Cardiac muscle cell (in vitro differentiated cells and primary cell): ENCODE measurements around the gene OR52W1. TPM values are rescaled to one million over a fixed set of nuclear protein-coding genes. Genes with fewer than 3 reads are reported as not detected.

ENCODE experiments used
- DNase-seq, 2 donors: peaks; one replicate each; pipeline versions ENCODE4 v3.0.0 to v3.0.0-alpha.2; 2010 to 2017; ENCODE audit warnings: low read depth in 1 of 2, low spot score in 1 of 2
- H3K27ac ChIP-seq: fragments of 200-600 bp; sonication (generic); 2 replicates; pipeline ENCODE4 v1.5.1; 2016
- H3K27me3 ChIP-seq: fragments of 200-600 bp; sonication (generic); 2 replicates; pipeline ENCODE4 v1.6.0; 2016; ENCODE audit warnings: control low read depth
- H3K36me3 ChIP-seq: fragments of 200-600 bp; sonication (generic); 2 replicates; pipeline ENCODE4 v1.5.1; 2016; ENCODE audit warnings: control low read depth
- H3K4me1 ChIP-seq: fragments of 200-600 bp; sonication (generic); 2 replicates; pipeline ENCODE4 v1.8.1; 2017; ENCODE audit warnings: low read depth, mild to moderate bottlenecking, mixed run types
- H3K4me3 ChIP-seq: fragments of 200-600 bp; sonication (generic); 2 replicates; pipeline ENCODE4 v1.5.1; 2016; ENCODE audit warnings: mild to moderate bottlenecking
- H3K9me3 ChIP-seq: fragments of 200-600 bp; sonication (generic); 2 replicates; pipeline ENCODE4 v1.5.1; 2017; ENCODE audit warnings: low read depth, mild to moderate bottlenecking, control low read depth
- CTCF ChIP-seq: IDR thresholded peaks from 2 replicates; pipeline ENCODE4 v1.5.1; 2012; ENCODE audit warnings: low read depth, mild to moderate bottlenecking, low read length
- polyA plus RNA-seq: library from polyadenylated mRNA; unstranded; fragments of >200 nt; fragmentation: Nextera tagmentation; extraction: Ambion mirVana; gene quantifications from 2 replicates; pipeline ENCODE4 v1.2.1, GENCODE V29; 2016
- total RNA-seq: library from RNA; depleted of rRNA; stranded (reverse); fragments of >200 nt; gene quantifications from 2 replicates; pipeline ENCODE4 v1.2.3, GENCODE V29; 2016

OR52W1 gene
- total and polyA plus RNA-seq, 2 experiments from 2014 or later = not detected

DNA sequence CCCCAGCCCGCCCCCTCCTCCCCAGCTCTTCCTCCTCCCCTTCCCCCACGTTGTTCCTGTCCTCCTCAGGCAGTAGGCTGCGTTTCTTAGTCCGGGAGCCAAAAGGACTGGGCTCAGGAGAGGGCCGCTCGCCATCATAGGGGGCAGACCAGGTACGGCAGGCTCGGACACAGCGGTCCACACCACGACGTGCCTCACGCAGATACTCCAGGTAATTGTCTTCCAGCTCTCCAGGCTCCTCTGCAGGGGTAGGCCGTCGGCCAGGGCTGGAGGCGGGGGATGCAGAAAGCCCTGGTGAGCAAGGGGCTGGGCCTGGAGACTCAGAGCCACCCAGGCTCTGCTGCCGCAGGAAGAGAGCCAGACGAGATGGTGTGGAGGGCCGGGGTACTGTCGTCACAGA lies 18.7 kb downstream of the OR52W1 start:
- Histone ChIP-seq H3K4me1 (peaks cover 16% of the 10 kb centered on the region), H3K27ac (no peak overlapping the region), H3K9me3 (no peaks in the 10 kb centered on the region), H3K4me3 (no peak overlapping the region), H3K36me3 (peaks cover 49% of the 10 kb centered on the region), H3K27me3 (no peaks in the 10 kb centered on the region)
- no peak for DNase-seq
- no peak for TF ChIP-seq CTCF

GRCh38 chr11:6219359-6219758 lies 20.3 kb downstream of the OR52W1 start:
- Histone ChIP-seq H3K27ac (no peak overlapping the region), H3K4me1 (peaks cover 16% of the 10 kb centered on the region), H3K27me3 (no peaks in the 10 kb centered on the region), H3K9me3 (no peaks in the 10 kb centered on the region), H3K36me3 (peaks cover 39% of the 10 kb centered on the region), H3K4me3 (no peak overlapping the region)
- TF ChIP-seq CTCF = no peak
- peak in 1 of 2 donors; percentile 88 for DNase-seq

GRCh38 chr11:6223854-6224253 lies 24.8 kb downstream of the OR52W1 start:
- H3K4me1 ChIP-seq = peaks cover 25% of the 10 kb centered on the region
- no peak for TF ChIP-seq CTCF
- H3K27me3 ChIP-seq = no peaks in the 10 kb centered on the region
- no peak overlapping the region for H3K27ac ChIP-seq
- DNase-seq = no peak
- no peaks in the 10 kb centered on the region for H3K9me3 ChIP-seq
- H3K36me3 ChIP-seq = peaks cover 14% of the 10 kb centered on the region
- no peak overlapping the region for H3K4me3 ChIP-seq

DNA sequence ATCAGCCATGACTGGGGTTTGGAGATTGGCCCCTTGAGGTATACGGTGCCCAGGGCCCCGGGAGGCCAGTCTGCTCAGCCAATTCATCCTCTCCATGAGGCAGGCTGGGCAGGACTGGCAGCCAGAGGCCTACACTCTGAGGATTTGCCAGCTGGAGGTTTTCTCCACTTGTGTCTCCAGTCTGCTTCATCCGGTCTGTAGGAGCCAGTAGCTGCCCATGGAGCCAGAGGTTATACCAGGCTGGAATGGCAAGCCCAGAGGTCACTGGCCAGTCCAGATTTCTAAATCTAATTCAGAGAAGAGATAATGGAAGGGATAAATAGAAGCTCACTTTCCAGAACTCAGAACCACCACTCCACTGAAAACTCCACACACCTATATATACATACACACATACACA lies 25.4 kb downstream of the OR52W1 start:
- no peak overlapping the region for H3K27ac ChIP-seq
- H3K27me3 ChIP-seq = no peaks in the 10 kb centered on the region
- no peak for DNase-seq
- H3K9me3 ChIP-seq = no peaks in the 10 kb centered on the region
- H3K4me3 ChIP-seq = no peak overlapping the region
- H3K4me1 ChIP-seq = peaks cover 27% of the 10 kb centered on the region
- TF ChIP-seq CTCF = no peak
- peaks cover 14% of the 10 kb centered on the region for H3K36me3 ChIP-seq

- Histone ChIP-seq H3K36me3 (peaks cover 14% of the 10 kb centered on the region), H3K4me3 (no peak overlapping the region), H3K27ac (no peak overlapping the region), H3K4me1 (peaks cover 27% of the 10 kb centered on the region), H3K27me3 (no peaks in the 10 kb centered on the region), H3K9me3 (no peaks in the 10 kb centered on the region)
- DNase-seq = peak in 1 of 2 donors; percentile 8
- no peak for TF ChIP-seq CTCF
These were observed 26.0 kb downstream of the OR52W1 start for GRCh38 chr11:6225024-6225423.

- Histone ChIP-seq H3K27ac (no peak overlapping the region), H3K27me3 (no peaks in the 10 kb centered on the region), H3K9me3 (no peaks in the 10 kb centered on the region), H3K4me3 (no peak overlapping the region), H3K4me1 (peaks cover 20% of the 10 kb centered on the region), H3K36me3 (peaks cover 14% of the 10 kb centered on the region)
- no peak for DNase-seq
- TF ChIP-seq CTCF = no peak
These were observed 26.9 kb downstream of the OR52W1 start for GRCh38 chr11:6225896-6226295.
